ENCODE data around the gene PLP2. TPM values are rescaled to one million over a fixed set of nuclear protein-coding genes. Genes with fewer than 3 reads are reported as not detected.
"Not testable (repeated sequence)": the region's sequence is repeated elsewhere in the genome, so short reads cannot be mapped to it uniquely, and the experiment has no call there.

PLP2 gene
- total and polyA plus RNA-seq, 7 donors, result 17.8 to 320 (median 77.7) TPM

GRCh38 chrX:49147282-49147681 is 24.4 kb upstream of the PLP2 start:
- H3K4me3 ChIP-seq, result no peak overlapping the region
- intact Hi-C loops (cut with DNase I), result no loop called here
- H3K36me3 ChIP-seq (ENCODE audit: insufficient read depth in 1 of 2, low read depth in 1 of 2), result no peaks in the 10 kb centered on the region
- WGBS, 3 donors, result 83 to 95% (median 94%) methylated on average over 5 to 8 of the region's 8 CpGs
- H3K9me3 ChIP-seq, result no peaks in the 10 kb centered on the region
- ATAC-seq, result no peak
- TF ChIP-seq CTCF (IDR thresholded peaks at IDR 0.05), result no peak
- H3K27ac ChIP-seq, result no peak overlapping the region
- DNase-seq, result no peak
- no peaks in the 10 kb centered on the region for H3K27me3 ChIP-seq (ENCODE audit: insufficient read depth in 3 of 3, low read length in 2 of 3)
- no peaks in the 10 kb centered on the region for H3K4me1 ChIP-seq

- ATAC-seq (no peak), DNase-seq (no peak)
- intact Hi-C loops (cut with DNase I), result no loop called here
- Histone ChIP-seq H3K36me3 (ENCODE audit: insufficient read depth in 1 of 2, low read depth in 1 of 2) (no peaks in the 10 kb centered on the region), H3K27ac (no peak overlapping the region), H3K4me1 (no peaks in the 10 kb centered on the region), H3K4me3 (no peak overlapping the region), H3K9me3 (no peaks in the 10 kb centered on the region), H3K27me3 (ENCODE audit: insufficient read depth in 3 of 3, low read length in 2 of 3) (no peaks in the 10 kb centered on the region)
- WGBS, 3 donors, result 87 to 91% (median 91%) methylated on average over 12 to 13 of the region's 13 CpGs
- no peak for TF ChIP-seq CTCF (IDR thresholded peaks at IDR 0.05)
These were observed 23.8 kb upstream of the PLP2 start for GRCh38 chrX:49147936-49148335.

- H3K27me3 ChIP-seq (ENCODE audit: insufficient read depth in 3 of 3, low read length in 2 of 3); H3K27ac ChIP-seq; intact Hi-C loops (cut with DNase I); H3K36me3 ChIP-seq (ENCODE audit: insufficient read depth in 1 of 2, low read depth in 1 of 2); H3K4me3 ChIP-seq; H3K9me3 ChIP-seq; H3K4me1 ChIP-seq; ATAC-seq; DNase-seq: not testable (repeated sequence)
- WGBS, 3 donors, result 81 to 89% (median 88%) methylated on average over 21 of the region's 21 CpGs
These were observed 23.2 kb upstream of the PLP2 start for GRCh38 chrX:49148390-49149100.

GRCh38 chrX:49149291-49149690 is 22.4 kb upstream of the PLP2 start:
- H3K27ac ChIP-seq; H3K4me3 ChIP-seq; DNase-seq; ATAC-seq; H3K27me3 ChIP-seq (ENCODE audit: insufficient read depth in 3 of 3, low read length in 2 of 3); H3K4me1 ChIP-seq; intact Hi-C loops (cut with DNase I); H3K9me3 ChIP-seq; H3K36me3 ChIP-seq (ENCODE audit: insufficient read depth in 1 of 2, low read depth in 1 of 2): not testable (repeated sequence)
- 91 to 95% (median 93%) methylated on average over 10 to 14 of the region's 14 CpGs for WGBS, 3 donors

- 72 to 100% (median 92%) methylated on average over 1 of the region's 1 CpG for WGBS, 3 donors
- Histone ChIP-seq H3K9me3 (no peaks in the 10 kb centered on the region), H3K36me3 (ENCODE audit: insufficient read depth in 1 of 2, low read depth in 1 of 2) (no peaks in the 10 kb centered on the region), H3K4me3 (no peak overlapping the region), H3K27ac (no peak overlapping the region), H3K27me3 (ENCODE audit: insufficient read depth in 3 of 3, low read length in 2 of 3) (no peaks in the 10 kb centered on the region), H3K4me1 (no peaks in the 10 kb centered on the region)
- DNase-seq (no peak), ATAC-seq (no peak)
- TF ChIP-seq CTCF (IDR thresholded peaks at IDR 0.05), result no peak
- intact Hi-C loops (cut with DNase I), result no loop called here
These were observed 18.2 kb upstream of the PLP2 start for GRCh38 chrX:49153467-49153866.
